HG03103 (cell line): ENCODE results near the gene SLC39A10.

Experiments
- ATAC-seq: cut with Tn5 transposase; IDR thresholded peaks from one replicate; pipeline ENCODE4 v1.9.1; 2021; ENCODE audit warnings: low read depth; ENCODE audit not compliant: unreplicated experiment

SLC39A10 gene

GRCh38 chr2:195709901-195710806 lies 53.1 kb downstream of the SLC39A10 start:
- no peak for ATAC-seq

DNA sequence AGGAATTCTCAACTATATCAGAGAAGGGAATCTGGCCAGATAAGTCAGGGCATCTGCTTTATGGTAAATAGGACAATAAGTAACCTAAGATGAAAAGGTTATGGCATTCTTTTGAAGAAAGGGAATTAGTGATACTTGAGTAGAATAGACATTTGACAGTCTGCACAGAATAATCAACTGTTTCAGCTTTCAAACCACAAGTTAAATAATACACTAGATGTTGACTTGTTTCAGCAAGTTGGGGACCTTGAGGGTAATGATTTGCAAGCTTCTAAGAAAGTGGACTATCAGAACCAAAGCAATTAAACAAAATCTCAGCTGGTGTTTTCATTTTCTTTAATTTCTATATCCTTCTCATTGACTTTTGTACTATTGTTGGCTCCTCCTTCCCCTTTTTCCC lies 54.5 kb downstream of the SLC39A10 start:
- ATAC-seq = no peak

DNA sequence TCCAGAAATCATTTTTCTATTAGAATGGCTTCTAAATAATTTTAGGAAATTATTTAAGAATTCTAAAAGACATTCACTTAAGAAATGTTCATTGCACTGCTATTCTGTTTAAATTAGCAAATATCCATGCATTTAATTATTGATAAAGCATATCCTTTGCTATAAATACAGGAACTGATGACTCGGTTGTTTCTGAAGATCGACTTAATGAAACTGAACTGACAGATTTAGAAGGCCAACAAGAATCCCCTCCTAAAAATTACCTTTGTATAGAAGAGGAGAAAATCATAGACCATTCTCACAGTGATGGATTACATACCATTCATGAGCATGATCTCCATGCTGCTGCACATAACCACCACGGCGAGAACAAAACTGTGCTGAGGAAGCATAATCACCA lies 59.4 kb downstream of the SLC39A10 start:
- no peak for ATAC-seq

DNA sequence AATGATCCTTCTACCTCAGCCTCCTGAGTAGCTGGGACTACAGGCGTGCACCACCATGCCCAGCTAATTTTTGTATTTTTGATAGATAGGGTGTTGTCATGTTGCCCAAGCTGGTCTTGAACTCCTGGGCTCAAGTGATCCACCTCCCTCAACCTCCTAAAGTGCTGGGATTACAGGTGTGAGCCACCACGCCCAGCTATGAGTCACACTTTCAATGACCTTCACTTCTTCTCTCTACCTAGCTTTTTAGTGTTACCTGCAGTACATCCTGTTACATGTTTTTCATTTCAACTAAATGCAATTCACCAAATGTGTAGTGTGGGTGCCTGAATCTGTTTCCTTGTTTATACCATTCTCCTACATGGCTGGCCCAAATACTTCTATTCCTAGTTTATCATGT lies 64.0 kb downstream of the SLC39A10 start:
- no peak for ATAC-seq

- ATAC-seq = no peak
Measured at GRCh38 chr2:195722075-195722474, 65.0 kb downstream of the SLC39A10 start.

- ATAC-seq = no peak
Measured at GRCh38 chr2:195727106-195727505, 70.1 kb downstream of the SLC39A10 start.

DNA sequence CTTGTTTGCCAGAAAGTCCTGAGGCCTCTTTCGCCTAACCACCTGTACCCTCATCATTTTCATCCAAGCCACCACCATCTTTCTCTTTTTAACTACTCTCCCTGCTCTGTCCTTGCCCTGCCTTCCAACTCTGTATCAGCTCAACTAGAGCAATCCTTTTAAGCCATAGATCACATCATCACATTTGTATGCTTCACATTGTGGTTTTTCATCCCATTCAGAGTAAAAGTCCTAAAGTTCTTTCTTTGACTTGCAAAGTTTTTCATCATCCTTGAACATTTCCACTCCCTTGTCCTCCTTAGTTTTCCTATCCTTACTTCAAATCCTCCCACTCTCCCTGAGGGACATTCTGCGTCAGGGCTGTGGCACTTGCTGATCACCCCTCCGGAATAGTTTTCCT lies 73.9 kb downstream of the SLC39A10 start:
- no peak for ATAC-seq

DNA sequence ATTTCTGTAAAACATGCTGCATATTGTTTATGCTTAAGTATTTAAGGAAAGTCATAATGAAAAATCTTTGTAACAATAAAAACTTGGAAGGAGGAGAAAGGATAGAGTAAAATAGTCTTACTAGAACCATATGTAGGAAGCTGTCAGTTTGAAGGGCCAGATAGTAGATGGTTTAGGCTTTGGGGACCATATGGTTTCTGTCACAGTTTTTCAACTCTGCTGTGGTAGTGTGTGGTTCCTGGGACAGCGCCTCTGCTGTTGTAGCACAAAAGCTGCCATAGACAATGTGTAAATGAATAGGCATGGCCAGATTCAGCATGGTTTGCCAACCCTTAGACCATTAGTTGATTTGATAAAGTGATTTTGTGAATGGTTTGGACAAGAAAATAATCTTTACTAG lies 75.5 kb downstream of the SLC39A10 start:
- ATAC-seq = no peak

DNA sequence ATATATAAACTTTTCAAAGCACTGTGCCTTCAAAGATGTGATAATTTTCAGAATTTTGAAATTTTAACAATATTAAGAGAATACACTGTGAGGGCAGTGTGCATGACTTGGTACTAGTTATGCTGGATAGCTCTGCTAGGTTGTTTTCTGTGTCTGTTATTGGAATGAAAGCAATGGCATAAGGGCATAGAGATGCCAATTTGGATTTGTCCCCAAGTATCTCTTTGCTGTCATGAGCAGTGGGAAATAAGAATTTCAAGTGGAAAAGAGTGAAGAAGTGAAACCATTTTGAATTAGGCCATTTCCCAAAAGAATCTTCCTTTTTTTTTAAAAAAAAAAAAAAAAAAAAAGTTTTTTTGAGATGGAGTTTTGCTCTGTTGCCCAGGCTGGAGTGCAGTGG lies 76.8 kb downstream of the SLC39A10 start:
- no peak for ATAC-seq

DNA sequence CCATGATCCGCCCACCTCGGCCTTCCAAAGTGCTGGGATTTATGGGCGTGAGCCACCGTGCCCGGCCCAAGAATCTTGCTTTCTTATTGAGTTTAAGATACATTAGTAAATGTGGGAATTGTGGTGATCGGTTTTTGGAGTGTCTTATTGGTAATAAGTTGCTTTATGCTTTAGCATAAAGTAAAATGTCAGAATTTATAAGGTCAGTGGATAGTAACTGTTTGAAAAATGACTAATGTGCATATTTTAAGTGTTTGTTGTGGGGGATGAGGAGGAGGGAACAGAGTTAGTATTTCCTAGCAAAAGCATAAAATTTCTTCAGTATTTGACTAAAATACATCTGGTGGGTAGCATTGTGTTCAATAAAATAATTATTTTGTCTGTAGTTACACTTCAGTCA lies 77.4 kb downstream of the SLC39A10 start:
- no peak for ATAC-seq

- no peak for ATAC-seq
Measured at GRCh38 chr2:195734931-195735330, 77.9 kb downstream of the SLC39A10 start.

GRCh38 chr2:195735347-195735746 lies 78.3 kb downstream of the SLC39A10 start:
- no peak for ATAC-seq

GRCh38 chr2:195737511-195738325 lies 80.7 kb downstream of the SLC39A10 start:
- ATAC-seq = no peak

DNA sequence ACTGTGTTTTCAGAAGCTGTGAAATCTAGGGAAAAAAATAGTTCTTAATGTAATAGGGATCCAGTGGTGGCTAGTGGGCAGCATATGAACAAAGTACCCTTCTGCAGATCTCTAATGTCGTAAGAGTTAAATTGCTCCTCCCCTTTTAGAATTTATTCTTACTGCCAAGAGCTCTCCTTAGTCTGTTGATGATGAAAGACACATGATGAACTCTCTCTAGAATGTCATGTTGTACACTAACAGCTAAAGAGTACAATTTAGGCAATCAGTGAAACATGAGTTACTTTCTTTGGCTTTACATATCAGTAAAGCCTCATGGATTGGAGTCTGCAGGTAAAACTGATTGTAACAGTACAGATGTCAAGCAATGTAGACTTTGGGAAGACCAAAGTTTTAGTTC lies 84.2 kb downstream of the SLC39A10 start:
- ATAC-seq = no peak

DNA sequence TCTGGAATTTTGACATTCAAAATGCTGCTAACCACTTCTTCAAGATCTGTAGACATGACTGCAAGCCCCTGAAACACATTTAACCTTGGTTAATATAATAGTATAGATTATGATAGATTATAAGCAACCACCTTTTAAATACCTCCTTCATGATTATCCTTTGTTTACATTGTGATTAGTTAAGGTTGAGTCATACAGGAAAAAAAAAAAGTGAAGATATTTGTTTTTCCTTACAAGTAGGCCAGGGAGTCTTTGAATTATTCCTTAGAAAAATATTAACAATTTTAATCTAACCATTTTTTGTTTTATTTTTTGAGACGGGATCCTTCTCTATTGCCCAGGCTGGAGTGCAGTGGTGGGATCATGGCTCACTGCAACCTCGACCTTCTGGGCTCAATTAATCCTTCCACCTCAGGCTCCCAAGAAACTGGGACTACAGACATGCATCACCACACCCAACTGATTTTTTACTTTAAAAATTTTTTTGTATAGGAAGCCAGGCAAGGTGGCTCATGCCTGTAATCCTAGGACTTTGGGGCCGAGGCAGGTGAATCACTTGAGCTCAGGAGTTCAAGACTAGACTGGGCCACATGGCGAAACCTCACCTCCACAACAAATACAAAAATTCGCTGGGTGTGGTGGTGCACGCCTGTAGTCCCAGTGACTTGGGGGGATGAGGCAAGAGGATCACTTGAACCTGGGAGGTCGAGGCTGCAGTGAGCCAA lies 99.4 kb downstream of the SLC39A10 start:
- ATAC-seq = no peak

- no peak for ATAC-seq
Measured at GRCh38 chr2:195758846-195759245, 101.8 kb downstream of the SLC39A10 start.

DNA sequence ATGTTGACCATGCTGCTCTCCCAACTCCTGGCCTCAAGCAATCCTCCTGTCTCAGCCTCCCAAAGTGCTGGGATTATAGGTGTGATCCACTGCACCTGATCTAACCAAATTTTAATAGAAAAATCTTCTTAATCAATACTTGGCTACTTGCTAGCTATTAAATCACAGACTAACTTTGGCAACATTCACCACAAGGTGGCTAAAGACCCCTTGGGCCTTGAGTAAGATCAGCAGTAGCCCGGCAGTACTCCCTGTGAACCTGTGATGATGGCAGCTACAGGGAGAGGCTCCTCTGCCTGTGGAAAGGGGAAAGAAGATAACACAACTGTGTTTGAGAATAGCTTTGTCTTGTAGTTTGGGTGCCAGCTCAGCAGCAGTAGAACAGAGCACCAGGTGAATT lies 102.9 kb downstream of the SLC39A10 start:
- ATAC-seq = no peak

- no peak for ATAC-seq
Measured at GRCh38 chr2:195763866-195764265, 106.8 kb downstream of the SLC39A10 start.

GRCh38 chr2:195766691-195767090 lies 109.7 kb downstream of the SLC39A10 start:
- no peak for ATAC-seq

DNA sequence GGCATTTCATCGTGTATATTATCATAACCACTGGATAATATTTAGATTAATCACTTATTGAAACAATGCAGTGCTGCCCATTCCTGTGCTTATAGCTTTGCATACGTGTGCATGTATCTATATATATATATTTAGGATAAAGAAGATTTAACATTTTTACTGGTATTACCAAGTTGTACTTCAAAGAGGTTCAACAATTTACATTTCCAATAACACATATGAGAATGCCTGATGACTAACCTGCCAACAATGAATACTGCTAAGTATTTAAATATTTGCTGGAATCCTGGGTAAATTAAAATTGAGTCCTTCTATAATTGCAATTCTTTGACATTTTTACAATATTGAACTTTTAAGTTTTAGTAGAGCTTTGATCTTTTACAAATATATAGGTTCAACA lies 111.4 kb downstream of the SLC39A10 start:
- no peak for ATAC-seq

DNA sequence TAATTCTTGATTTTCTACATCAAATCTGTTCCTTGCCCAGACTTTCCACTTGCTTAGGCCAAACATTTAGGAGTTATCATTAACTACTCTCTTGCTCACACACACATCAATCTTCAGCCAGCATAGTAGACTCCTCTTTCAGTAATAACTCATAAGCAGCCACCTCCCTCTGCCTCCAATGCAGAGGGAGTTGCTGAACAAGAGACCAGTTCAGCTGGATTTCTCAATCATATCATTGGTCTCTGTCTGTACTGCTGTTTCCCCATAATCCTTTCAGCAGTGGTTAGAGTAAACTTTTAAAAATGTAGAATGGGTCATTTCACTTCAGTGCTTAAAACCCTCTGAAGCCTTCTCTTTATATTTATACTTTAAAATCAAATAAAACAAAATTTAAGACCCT lies 112.9 kb downstream of the SLC39A10 start:
- ATAC-seq = no peak
